CD4-positive, CD25-positive, alpha-beta regulatory T cell (primary cell): ENCODE measurements around the gene AATK. TPM values are rescaled to one million over a fixed set of nuclear protein-coding genes. Genes with fewer than 3 reads are reported as not detected.

Experiments
- ATAC-seq, 2 donors: fragments of 150-1000 bp; cut with Tn5 transposase; one replicate each; pipeline ENCODE4 v1.10.0; 2021; ENCODE audit warnings: low read depth in 2 of 2, moderate number of reproducible peaks in 2 of 2, moderate library complexity in 1 of 2
- DNase-seq, 3 donors: peaks; one replicate each; pipeline versions ENCODE4 v3.0.0 to v3.0.0-alpha.2; 2012 to 2022; ENCODE audit warnings: mixed read lengths in 1 of 3
- H3K27ac ChIP-seq: one replicate; pipeline ENCODE4 v1.7.0; 2013; ENCODE audit warnings: mild to moderate bottlenecking, low read length; ENCODE audit not compliant: insufficient read depth, poor library complexity, severe bottlenecking
- H3K27me3 ChIP-seq: one replicate; pipeline ENCODE4 v1.7.0; 2013; ENCODE audit warnings: low read length; ENCODE audit not compliant: control insufficient read depth, insufficient read depth
- H3K36me3 ChIP-seq: one replicate; pipeline ENCODE4 v1.7.0; 2013; ENCODE audit warnings: mild to moderate bottlenecking, low read length, moderate library complexity; ENCODE audit not compliant: control insufficient read depth, insufficient read depth
- H3K4me1 ChIP-seq: 2 replicates; pipeline ENCODE4 v1.7.0; 2013; ENCODE audit warnings: mild to moderate bottlenecking, low read length; ENCODE audit not compliant: insufficient read depth, control insufficient read depth, poor library complexity, severe bottlenecking
- H3K4me3 ChIP-seq: one replicate; pipeline ENCODE4 v1.7.0; 2013; ENCODE audit warnings: low read depth, mild to moderate bottlenecking, low read length, moderate library complexity
- H3K9me3 ChIP-seq, 2 experiments: 1 replicate in 1 of 2; 2 replicates in 1 of 2; pipeline ENCODE4 v1.7.0; 2013; ENCODE audit warnings: low read length in 2 of 2, mild to moderate bottlenecking in 1 of 2, moderate library complexity in 1 of 2; ENCODE audit not compliant: control insufficient read depth in 2 of 2
- H3K27ac Mint-ChIP-seq, 3 donors: one replicate each; pipeline ENCODE4 v1.8.0; 2020 to 2022; ENCODE audit warnings: mild to moderate bottlenecking in 3 of 3, mixed read lengths in 3 of 3, moderate library complexity in 2 of 3
- H3K27me3 Mint-ChIP-seq: one replicate; pipeline ENCODE4 v1.8.0; 2022; ENCODE audit warnings: mild to moderate bottlenecking, mixed read lengths
- H3K36me3 Mint-ChIP-seq: one replicate; pipeline ENCODE4 v1.8.0; 2020; ENCODE audit warnings: mixed read lengths
- H3K4me1 Mint-ChIP-seq, 4 donors: one replicate each; pipeline ENCODE4 v1.8.0; 2020 to 2022; ENCODE audit warnings: mixed read lengths in 4 of 4, mild to moderate bottlenecking in 1 of 4
- H3K4me3 Mint-ChIP-seq, 4 donors: one replicate each; pipeline ENCODE4 v1.8.0; 2020 to 2022; ENCODE audit warnings: mild to moderate bottlenecking in 4 of 4, mixed read lengths in 4 of 4, moderate library complexity in 3 of 4
- H3K9me3 Mint-ChIP-seq, 7 donors: one replicate each; pipeline ENCODE4 v1.8.0; 2020 to 2022; ENCODE audit warnings: mixed read lengths in 7 of 7, mild to moderate bottlenecking in 3 of 7, moderate library complexity in 2 of 7
- polyA plus RNA-seq, 4 donors: library from polyadenylated mRNA; unstranded; fragments of 300-500 nt; fragmentation: Illumina TruSeq; gene quantifications; one replicate each; pipeline ENCODE4 v1.2.3, GENCODE V29; 2021
- total RNA-seq: library from RNA; stranded (reverse); gene quantifications from one replicate; pipeline ENCODE4 v1.2.3, GENCODE V29; 2022

The AATK gene
- total and polyA plus RNA-seq, 5 donors from 2014 or later = 0.03 to 0.26 (median 0.16) TPM; not detected in 2

DNA sequence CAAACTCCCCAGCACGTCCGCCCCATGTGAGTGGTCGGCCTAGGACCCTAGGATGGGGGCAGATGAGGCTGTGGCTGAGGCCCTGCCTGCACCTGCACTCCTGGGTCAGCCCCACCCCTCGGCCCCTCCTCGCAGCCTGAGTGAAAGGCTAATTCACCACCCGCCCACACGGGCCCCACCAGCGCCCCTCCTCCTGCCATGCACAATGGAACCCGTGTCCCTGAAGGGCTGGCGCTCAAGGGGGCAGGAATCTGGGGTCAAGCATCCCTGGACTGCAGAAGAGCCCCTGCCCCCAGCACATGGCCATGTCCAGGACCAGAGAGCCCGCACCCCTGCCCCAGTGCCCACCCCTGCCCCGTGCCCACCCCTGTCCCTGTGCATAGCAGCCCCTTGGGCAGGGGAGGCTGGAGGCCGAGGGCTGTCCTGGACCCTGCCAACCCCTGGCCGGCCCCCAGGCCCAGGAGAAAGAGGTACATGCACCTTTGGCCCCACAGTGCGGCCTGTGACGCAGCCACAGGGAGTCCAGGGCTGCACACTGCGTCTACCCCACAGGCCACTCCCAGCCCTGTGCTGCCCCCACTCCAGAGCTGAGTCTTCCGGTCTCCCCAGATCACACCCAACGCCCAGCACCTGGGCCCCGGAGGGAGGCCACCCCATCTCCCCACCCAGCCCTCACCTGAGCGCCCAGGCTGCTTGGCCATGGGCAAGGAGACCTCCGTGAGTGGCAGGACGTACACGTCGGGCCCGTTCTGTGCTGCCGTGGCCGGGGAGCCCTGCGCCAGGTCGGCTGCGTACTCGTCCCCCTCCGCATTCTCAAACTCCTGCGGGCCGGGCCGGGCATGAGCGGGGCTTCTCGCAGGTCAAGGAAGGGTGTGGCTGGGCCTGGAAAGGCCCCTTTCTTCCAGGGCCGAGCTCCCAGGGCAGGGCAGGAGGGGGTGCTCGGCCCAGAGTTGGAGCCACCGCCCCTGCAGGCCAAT, 35.3 kb downstream of the AATK start:
- H3K36me3 Mint-ChIP-seq = no peaks in the 10 kb centered on the region
- no peak overlapping the region for H3K4me3 Mint-ChIP-seq
- H3K4me1 Mint-ChIP-seq = no peaks in the 10 kb centered on the region
- Histone ChIP-seq H3K27ac (no peak overlapping the region), H3K27me3 (no peaks in the 10 kb centered on the region), H3K9me3 (no peaks in the 10 kb centered on the region), H3K4me3 (no peak overlapping the region), H3K36me3 (no peaks in the 10 kb centered on the region), H3K4me1 (no peaks in the 10 kb centered on the region)
- H3K9me3 Mint-ChIP-seq = no peaks in the 10 kb centered on the region
- H3K27me3 Mint-ChIP-seq = no peaks in the 10 kb centered on the region
- H3K27ac Mint-ChIP-seq = no peak overlapping the region
- ATAC-seq (no peak), DNase-seq (no peak)

GRCh38 chr17:81129711-81130367, 36.2 kb downstream of the AATK start:
- Mint-ChIP-seq H3K27me3 (no peaks in the 10 kb centered on the region), H3K4me1 (no peaks in the 10 kb centered on the region), H3K9me3 (no peaks in the 10 kb centered on the region), H3K27ac (no peak overlapping the region), H3K4me3 (no peak overlapping the region), H3K36me3 (no peaks in the 10 kb centered on the region)
- H3K4me3 ChIP-seq = no peak overlapping the region
- ATAC-seq (no peak), DNase-seq (no peak)
- no peaks in the 10 kb centered on the region for H3K4me1 ChIP-seq
- H3K9me3 ChIP-seq = no peaks in the 10 kb centered on the region
- H3K36me3 ChIP-seq = no peaks in the 10 kb centered on the region
- H3K27me3 ChIP-seq = no peaks in the 10 kb centered on the region
- H3K27ac ChIP-seq = no peak overlapping the region

DNA sequence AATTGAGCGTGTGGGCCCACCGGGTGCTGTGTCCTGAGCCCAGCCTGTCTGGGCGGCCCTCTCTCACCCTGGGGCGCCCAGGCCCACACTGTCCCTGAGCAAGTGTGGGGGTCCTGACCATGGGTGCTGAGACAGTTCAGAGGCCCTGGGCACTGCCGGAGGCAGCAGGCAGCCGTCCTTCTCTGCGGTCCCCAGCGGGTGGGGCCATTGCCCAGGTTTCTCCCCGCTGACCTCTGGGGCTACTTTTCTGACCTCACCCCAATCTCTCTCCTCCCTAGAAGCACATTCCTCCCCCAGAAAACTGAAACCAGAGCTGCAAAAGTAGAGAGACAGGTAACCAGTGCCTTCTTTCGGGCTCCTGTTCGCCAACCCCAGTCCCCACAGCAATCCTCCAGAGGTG, 36.7 kb downstream of the AATK start:
- no peak for DNase-seq
- ATAC-seq = no peak
- H3K9me3 Mint-ChIP-seq = no peaks in the 10 kb centered on the region
- no peak overlapping the region for H3K27ac ChIP-seq
- H3K27me3 Mint-ChIP-seq = no peaks in the 10 kb centered on the region
- no peak overlapping the region for H3K4me3 Mint-ChIP-seq
- H3K36me3 Mint-ChIP-seq = no peaks in the 10 kb centered on the region
- H3K27ac Mint-ChIP-seq = no peak overlapping the region
- H3K27me3 ChIP-seq = no peaks in the 10 kb centered on the region
- H3K36me3 ChIP-seq = no peaks in the 10 kb centered on the region
- no peaks in the 10 kb centered on the region for H3K4me1 ChIP-seq
- H3K4me1 Mint-ChIP-seq = no peaks in the 10 kb centered on the region
- no peak overlapping the region for H3K4me3 ChIP-seq
- H3K9me3 ChIP-seq = no peaks in the 10 kb centered on the region

GRCh38 chr17:81128774-81129173, 37.2 kb downstream of the AATK start:
- H3K4me3 ChIP-seq = no peak overlapping the region
- H3K36me3 ChIP-seq = no peaks in the 10 kb centered on the region
- H3K9me3 ChIP-seq = no peaks in the 10 kb centered on the region
- ATAC-seq (no peak), DNase-seq (no peak)
- Mint-ChIP-seq H3K4me3 (no peak overlapping the region), H3K27me3 (no peaks in the 10 kb centered on the region), H3K27ac (no peak overlapping the region), H3K9me3 (no peaks in the 10 kb centered on the region), H3K36me3 (no peaks in the 10 kb centered on the region), H3K4me1 (no peaks in the 10 kb centered on the region)
- H3K27me3 ChIP-seq = no peaks in the 10 kb centered on the region
- no peak overlapping the region for H3K27ac ChIP-seq
- no peaks in the 10 kb centered on the region for H3K4me1 ChIP-seq

- H3K9me3 ChIP-seq = no peaks in the 10 kb centered on the region
- ATAC-seq (no peak), DNase-seq (no peak)
- no peaks in the 10 kb centered on the region for H3K36me3 ChIP-seq
- H3K27ac ChIP-seq = no peak overlapping the region
- H3K4me1 ChIP-seq = no peaks in the 10 kb centered on the region
- Mint-ChIP-seq H3K4me3 (no peak overlapping the region), H3K36me3 (no peaks in the 10 kb centered on the region), H3K27me3 (no peaks in the 10 kb centered on the region), H3K4me1 (no peaks in the 10 kb centered on the region), H3K27ac (no peak overlapping the region), H3K9me3 (no peaks in the 10 kb centered on the region)
- no peak overlapping the region for H3K4me3 ChIP-seq
- no peaks in the 10 kb centered on the region for H3K27me3 ChIP-seq
These were observed 37.7 kb downstream of the AATK start for GRCh38 chr17:81128338-81128737.

DNA sequence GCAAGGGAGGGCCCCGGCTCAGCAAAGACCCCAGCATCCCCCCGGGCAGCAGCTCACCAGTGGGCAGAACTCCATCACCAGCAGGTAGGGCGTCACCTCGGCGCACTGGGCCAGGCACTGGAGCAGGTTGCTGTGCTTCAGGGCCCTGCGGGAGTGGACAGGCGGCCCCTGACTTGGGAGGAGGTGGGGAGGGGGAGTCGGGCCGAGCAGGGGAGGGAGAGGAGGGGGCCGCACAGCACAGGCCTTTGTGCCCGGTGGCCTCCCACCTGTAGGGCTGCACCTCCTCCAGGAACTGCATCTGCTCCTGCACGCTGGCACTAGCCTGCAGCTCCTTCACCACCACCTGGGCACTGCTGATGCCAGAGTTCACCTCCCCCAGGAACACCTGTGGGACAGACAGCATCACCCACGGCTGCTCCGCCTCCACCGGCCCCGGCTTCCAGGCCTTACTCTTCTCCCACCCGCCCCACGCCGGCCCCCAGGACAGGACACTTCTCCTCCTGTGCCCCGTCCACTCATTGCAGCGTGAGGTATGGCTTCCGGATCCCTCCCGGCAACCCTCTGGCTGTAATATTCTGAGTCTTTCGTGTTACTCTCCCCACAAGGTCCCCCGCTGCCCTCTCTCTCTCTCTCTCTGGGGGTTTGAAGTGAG, 38.4 kb downstream of the AATK start:
- Mint-ChIP-seq H3K9me3 (peaks cover 0 to 1% (median 0%) of the 10 kb centered on the region in 7 donors), H3K27me3 (no peaks in the 10 kb centered on the region), H3K36me3 (no peaks in the 10 kb centered on the region), H3K4me3 (no peak overlapping the region), H3K4me1 (no peaks in the 10 kb centered on the region), H3K27ac (no peak overlapping the region)
- ATAC-seq (no peak), DNase-seq (no peak)
- no peaks in the 10 kb centered on the region for H3K9me3 ChIP-seq
- no peaks in the 10 kb centered on the region for H3K27me3 ChIP-seq
- H3K4me3 ChIP-seq = no peak overlapping the region
- no peaks in the 10 kb centered on the region for H3K4me1 ChIP-seq
- H3K36me3 ChIP-seq = no peaks in the 10 kb centered on the region
- H3K27ac ChIP-seq = no peak overlapping the region

- no peaks in the 10 kb centered on the region for H3K27me3 Mint-ChIP-seq
- Histone ChIP-seq H3K4me3 (no peak overlapping the region), H3K27me3 (no peaks in the 10 kb centered on the region), H3K4me1 (no peaks in the 10 kb centered on the region), H3K27ac (no peak overlapping the region), H3K36me3 (no peaks in the 10 kb centered on the region), H3K9me3 (no peaks in the 10 kb centered on the region)
- no peaks in the 10 kb centered on the region for H3K4me1 Mint-ChIP-seq
- no peak overlapping the region for H3K4me3 Mint-ChIP-seq
- H3K27ac Mint-ChIP-seq = no peak overlapping the region
- DNase-seq = no peak
- no peaks in the 10 kb centered on the region for H3K36me3 Mint-ChIP-seq
- peaks cover 0 to 1% (median 0%) of the 10 kb centered on the region in 7 donors for H3K9me3 Mint-ChIP-seq
- ATAC-seq = no peak
These were observed 38.9 kb downstream of the AATK start for GRCh38 chr17:81127133-81127455.
